ENCODE measurements around the gene CPT1C.

The CPT1C gene

DNA sequence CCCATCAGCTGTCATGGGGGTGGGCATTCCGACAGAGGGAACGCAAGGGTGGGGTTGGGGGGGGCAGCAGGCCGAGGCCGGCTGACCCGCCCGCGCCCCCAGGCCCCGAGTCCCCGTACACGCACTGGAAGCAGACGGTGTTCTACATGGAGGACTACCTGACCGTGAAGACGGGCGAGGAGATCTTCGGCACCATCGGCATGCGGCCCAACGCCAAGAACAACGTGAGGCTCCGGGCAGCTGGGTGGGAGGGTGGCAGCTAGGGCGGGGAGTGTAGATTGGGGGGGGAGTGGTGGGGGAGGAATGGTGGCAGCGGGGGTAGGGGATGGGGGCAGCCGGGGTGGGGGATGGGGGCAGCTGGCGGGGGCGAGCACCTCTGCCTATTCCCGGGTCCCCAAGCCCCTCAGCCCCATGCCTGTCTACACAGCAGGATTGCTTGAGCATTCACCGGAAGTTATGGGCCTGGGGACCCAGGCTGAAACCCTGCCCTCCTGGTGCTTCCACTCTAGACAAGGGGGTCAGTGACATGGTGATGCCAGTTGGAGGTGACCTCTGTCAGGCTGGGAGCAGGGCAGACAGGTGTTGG lies 4.3 kb upstream of the CPT1C start:
- in situ Hi-C loops (cut with HindIII; ENCODE audit: low pct_ligation_motif_present, low sequenced_read_pairs) = no loop called here
- no peak overlapping the region for H3K27ac ChIP-seq
- TF ChIP-seq, protein P1, sequence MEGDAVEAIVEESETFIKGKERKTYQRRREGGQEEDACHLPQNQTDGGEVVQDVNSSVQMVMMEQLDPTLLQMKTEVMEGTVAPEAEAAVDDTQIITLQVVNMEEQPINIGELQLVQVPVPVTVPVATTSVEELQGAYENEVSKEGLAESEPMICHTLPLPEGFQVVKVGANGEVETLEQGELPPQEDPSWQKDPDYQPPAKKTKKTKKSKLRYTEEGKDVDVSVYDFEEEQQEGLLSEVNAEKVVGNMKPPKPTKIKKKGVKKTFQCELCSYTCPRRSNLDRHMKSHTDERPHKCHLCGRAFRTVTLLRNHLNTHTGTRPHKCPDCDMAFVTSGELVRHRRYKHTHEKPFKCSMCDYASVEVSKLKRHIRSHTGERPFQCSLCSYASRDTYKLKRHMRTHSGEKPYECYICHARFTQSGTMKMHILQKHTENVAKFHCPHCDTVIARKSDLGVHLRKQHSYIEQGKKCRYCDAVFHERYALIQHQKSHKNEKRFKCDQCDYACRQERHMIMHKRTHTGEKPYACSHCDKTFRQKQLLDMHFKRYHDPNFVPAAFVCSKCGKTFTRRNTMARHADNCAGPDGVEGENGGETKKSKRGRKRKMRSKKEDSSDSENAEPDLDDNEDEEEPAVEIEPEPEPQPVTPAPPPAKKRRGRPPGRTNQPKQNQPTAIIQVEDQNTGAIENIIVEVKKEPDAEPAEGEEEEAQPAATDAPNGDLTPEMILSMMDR (IDR thresholded peaks at IDR 0.05; ENCODE audit: low read depth, low read length, missing control alignments) = no peak
- no peaks in the 10 kb centered on the region for H3K27me3 ChIP-seq (replicated peaks)
- no peak for DNase-seq
- no peak overlapping the region for H3K4me3 ChIP-seq (ENCODE audit: low read depth, low read length)
- peaks cover 39% of the 10 kb centered on the region for H3K36me3 ChIP-seq (replicated peaks)

DNA sequence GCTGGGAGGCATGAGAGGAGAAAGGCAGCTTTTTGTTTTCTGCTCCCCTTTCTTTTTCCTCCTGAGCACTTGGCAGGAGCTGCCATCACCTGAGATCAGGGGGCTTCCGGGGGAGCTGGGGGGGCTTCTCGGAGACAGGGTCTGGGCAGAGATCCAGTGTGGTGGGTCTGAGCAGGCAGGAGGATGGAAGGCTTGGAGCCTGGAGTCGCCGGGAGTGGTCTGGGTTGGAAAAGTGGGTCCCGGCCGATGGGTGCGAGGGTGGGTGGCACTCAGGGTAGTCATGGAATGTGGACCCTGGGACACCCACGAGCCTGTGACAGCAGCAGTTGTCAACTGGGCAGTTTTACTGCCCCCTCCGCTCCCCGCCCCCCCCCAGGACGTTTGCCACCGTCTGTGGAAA lies 3.8 kb upstream of the CPT1C start:
- in situ Hi-C loops (cut with HindIII; ENCODE audit: low pct_ligation_motif_present, low sequenced_read_pairs) = no loop called here
- no peak for DNase-seq
- TF ChIP-seq, protein P1 (IDR thresholded peaks at IDR 0.05; ENCODE audit: low read depth, low read length, missing control alignments) = no peak
- H3K27me3 ChIP-seq (replicated peaks) = no peaks in the 10 kb centered on the region
- H3K4me3 ChIP-seq (ENCODE audit: low read depth, low read length) = no peak overlapping the region
- H3K36me3 ChIP-seq (replicated peaks) = peaks cover 34% of the 10 kb centered on the region
- H3K27ac ChIP-seq = no peak overlapping the region

DNA sequence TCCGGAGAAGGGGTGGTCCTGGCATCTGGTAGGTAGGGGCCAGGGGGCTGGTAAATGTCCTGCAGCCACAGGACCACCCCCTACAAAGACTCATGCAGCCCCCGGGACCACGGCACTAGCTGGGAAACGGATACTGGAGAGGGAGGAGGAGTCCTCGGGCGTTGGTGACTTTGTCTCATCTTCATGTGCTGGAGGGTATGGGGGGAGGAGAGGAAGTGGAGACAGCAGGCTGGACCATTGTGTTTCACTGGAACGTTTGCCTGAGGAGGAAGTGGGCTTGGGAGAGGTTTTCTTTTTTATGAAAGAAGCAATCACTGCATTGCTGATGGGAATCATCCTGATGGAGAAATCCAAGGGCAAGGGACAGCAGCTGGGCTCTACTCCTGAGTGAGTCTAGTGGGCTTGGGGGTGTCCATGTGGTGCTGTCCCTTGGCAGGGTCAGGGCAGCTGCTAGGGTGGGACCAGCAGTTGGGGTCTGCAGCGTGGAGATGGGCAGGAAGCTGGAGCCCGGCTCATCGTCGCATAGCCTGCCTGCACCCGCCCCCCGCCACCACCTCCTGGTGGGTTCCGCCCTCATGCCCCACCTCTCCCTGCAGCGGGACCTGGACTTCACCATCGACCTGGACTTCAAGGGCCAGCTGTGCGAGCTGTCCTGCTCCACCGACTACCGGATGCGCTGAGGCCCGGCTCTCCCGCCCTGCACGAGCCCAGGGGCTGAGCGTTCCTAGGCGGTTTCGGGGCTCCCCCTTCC lies 3.2 kb upstream of the CPT1C start:
- Histone ChIP-seq H3K36me3 (replicated peaks) (peaks cover 30% of the 10 kb centered on the region), H3K4me3 (ENCODE audit: low read depth, low read length) (no peak overlapping the region), H3K27ac (no peak overlapping the region), H3K27me3 (replicated peaks) (no peaks in the 10 kb centered on the region)
- in situ Hi-C loops (cut with HindIII; ENCODE audit: low pct_ligation_motif_present, low sequenced_read_pairs) = no loop called here
- no peak for DNase-seq
- TF ChIP-seq, protein P1 (IDR thresholded peaks at IDR 0.05; ENCODE audit: low read depth, low read length, missing control alignments) = no peak

DNA sequence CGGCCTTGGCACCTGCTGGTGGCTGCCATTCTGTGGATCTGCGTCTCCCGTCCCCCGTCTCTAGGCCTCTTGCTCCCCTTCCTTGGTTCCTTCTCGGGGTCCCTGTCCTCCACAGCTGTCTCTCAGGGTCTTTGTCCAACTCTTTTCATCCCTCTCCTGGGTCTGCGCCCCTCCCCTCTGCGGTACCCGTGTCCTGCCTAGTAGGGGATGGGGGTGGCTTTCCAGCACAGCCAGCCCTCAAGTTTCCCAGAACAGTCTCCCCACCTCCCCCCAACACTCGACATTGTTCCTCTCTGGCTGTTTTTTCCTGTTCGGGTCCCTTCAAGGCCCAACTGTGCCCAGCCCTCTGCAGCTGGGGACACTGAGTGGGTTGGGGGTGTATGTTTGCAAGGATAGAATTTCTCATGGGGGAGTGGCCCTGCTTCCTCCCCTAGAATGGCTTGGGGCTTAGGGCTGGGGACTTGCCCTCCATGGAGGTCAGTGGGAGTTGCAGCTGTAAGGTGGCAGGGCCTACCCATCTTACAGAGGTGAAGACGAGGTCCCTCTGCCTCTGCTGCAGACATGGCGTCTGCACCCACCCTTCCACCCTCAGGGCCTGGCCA lies 2.3 kb upstream of the CPT1C start:
- in situ Hi-C loops (cut with HindIII; ENCODE audit: low pct_ligation_motif_present, low sequenced_read_pairs) = no loop called here
- no peak overlapping the region for H3K27ac ChIP-seq
- TF ChIP-seq, protein P1 (IDR thresholded peaks at IDR 0.05; ENCODE audit: low read depth, low read length, missing control alignments) = no peak
- no peak for DNase-seq
- H3K4me3 ChIP-seq (ENCODE audit: low read depth, low read length) = no peak overlapping the region
- H3K36me3 ChIP-seq (replicated peaks) = peaks cover 24% of the 10 kb centered on the region
- no peaks in the 10 kb centered on the region for H3K27me3 ChIP-seq (replicated peaks)

DNA sequence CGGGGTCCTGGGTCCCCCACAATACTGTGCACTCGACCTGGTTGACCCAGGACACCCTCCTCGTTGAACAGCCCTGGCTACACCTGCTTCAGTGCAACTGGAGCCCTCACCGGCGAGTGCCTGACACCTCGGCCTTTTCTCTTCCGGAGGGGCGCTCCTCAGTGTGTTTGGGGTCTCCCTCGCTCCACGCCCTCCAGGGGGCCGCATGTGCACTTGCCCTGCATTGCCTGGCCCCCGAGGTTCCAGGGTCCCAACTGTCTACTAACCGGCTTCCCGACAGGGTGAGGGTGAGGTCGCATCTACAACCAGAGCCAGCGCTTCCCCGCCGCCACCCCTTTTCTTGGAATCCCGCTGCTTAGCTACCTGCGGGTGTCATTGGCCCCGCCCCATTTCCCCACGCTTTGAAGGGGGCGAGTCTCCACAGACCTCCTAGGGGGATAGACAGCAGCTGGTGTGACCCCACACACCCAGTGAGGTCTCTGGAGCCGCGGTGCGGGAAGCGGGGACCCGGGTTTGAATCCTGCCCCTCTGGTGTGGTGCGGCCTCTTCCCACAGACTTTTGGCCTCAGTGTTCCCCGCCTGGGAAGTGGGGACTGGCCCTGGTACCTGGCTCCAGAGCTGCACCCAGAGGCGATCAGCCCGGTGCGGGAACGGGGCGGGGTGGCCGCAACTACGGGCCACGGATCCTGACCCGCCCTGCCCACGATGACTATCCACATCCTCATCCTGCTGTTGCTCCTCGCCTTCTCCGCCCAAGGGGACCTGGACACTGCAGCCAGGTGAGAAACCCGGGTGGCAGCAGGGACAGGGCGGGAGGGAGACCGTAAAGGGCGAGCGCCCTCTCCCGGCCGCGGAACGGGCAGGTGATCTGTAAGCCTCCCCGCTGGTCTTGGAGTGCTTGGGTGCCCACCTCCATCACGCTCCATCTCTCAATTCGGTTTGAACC lies 1.5 kb upstream of the CPT1C start, which contains the start of gene ADM5:
TSS of gene ADM5 (plus strand) at position 462 of the 946 bp plus-strand sequence. CDS start at position 706, 244 bp downstream.
- Histone ChIP-seq H3K27me3 (replicated peaks) (no peaks in the 10 kb centered on the region), H3K36me3 (replicated peaks) (peaks cover 17% of the 10 kb centered on the region), H3K4me3 (ENCODE audit: low read depth, low read length) (peak within 1 kb of the TSS; percentile 52), H3K27ac (no peak within 1 kb of the TSS)
- in situ Hi-C loops (cut with HindIII; ENCODE audit: low pct_ligation_motif_present, low sequenced_read_pairs) = no loop called here
- no peak for DNase-seq
- TF ChIP-seq, protein P1 (IDR thresholded peaks at IDR 0.05; ENCODE audit: low read depth, low read length, missing control alignments) = peak; percentile 79
